H1 (cell line): ENCODE measurements around the gene CDH18. TPM values are rescaled to one million over a fixed set of nuclear protein-coding genes. Genes with fewer than 3 reads are reported as not detected.

Experiments used
- EGR1 ChIP-seq: IDR thresholded peaks from 2 replicates; pipeline ENCODE4 v1.6.1; 2011; ENCODE audit warnings: low read depth, low read length, borderline replicate concordance
- HDAC6 ChIP-seq: IDR thresholded peaks from one replicate; pipeline ENCODE4 v1.7.1; 2012; ENCODE audit warnings: low read depth, mild to moderate bottlenecking, inconsistent platforms, low read length, moderate library complexity
- RFX5 ChIP-seq: IDR thresholded peaks from 2 replicates; pipeline ENCODE4 v1.6.1; 2011; ENCODE audit warnings: low read depth, low read length, improper control_type of control experiment, borderline replicate concordance
- SP1 ChIP-seq: IDR thresholded peaks from 2 replicates; pipeline ENCODE4 v1.6.1; 2011; ENCODE audit warnings: low read depth, low read length
- TAF7 ChIP-seq: optimal IDR thresholded peaks from 2 replicates; pipeline ENCODE3; 2011; ENCODE audit warnings: low read depth, mild to moderate bottlenecking, inconsistent platforms, low read length, moderate library complexity, borderline replicate concordance
- ZNF274 ChIP-seq: IDR thresholded peaks from 2 replicates; pipeline ENCODE4 v1.7.0; 2012; ENCODE audit warnings: low read length, borderline replicate concordance; ENCODE audit errors: extremely low read depth
- polyA plus RNA-seq, 7 experiments: library from polyadenylated mRNA; depleted of rRNA in 3 of 7; stranded (reverse) in 5 of 7; unstranded in 2 of 7; fragments of >200 nt in 5 of 7; fragments of 200-250 nt in 2 of 7; gene quantifications; 1 replicate in 5 of 7; 2 replicates in 1 of 7; 4 replicates in 1 of 7; pipeline versions ENCODE4 v1.2.1 to v1.2.3, GENCODE V29; 2011 to 2013; ENCODE audit warnings: missing spikeins in 2 of 7, mixed read lengths in 2 of 7
- total RNA-seq: library from RNA; stranded (reverse); fragmentation: NEBNext Ultra II Directional; extraction: Animal tissue kit (Norgen Biotek cat#: 25700); gene quantifications from 2 replicates; pipeline ENCODE4 v1.2.1, GENCODE V29; 2021
- TF ChIP-seq, protein P1 (sequence below): fragments of 300-600 bp; sonication (generic); IDR thresholded peaks from 2 replicates; pipeline ENCODE4 v1.7.1; 2012; ENCODE audit warnings: low read length, moderate library complexity, mild to moderate bottlenecking, inconsistent platforms; ENCODE audit not compliant: insufficient replicate concordance

CDH18 gene
- total and polyA plus RNA-seq, 2 of the 8 experiments (the other 6 are each of a cell fraction or from before 2014, with no cell fraction given): 0.30 to 0.32 TPM

DNA sequence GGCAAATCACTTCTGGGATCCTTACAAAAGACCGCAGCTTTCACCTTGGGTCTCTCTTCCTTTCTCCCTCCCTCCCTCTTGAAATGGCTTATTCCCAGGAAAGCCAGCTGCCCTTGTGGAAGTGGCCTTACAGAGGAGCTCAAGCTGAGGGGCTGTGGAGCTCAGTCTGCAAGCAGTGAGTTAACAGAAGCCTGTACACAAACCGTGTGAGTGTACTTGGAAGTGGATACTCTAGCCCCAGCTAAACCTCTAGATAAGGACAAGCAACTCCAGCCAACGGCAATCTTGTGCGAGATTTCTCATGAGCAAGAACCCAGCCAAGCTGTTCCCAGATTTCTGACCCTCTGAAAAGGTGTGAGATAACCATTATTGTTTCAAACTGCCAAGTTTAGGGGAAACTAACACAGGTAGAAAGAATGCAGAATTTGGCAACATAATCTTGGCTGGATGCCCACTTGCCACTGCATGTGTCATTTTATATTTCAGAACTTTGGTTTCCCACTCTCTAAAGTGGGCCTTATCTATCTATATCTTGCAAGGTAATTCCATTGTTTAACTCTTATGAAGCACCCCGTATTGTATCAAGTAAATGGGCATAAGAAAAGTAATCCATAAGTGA, 85.6 kb downstream of the CDH18 start (continued):
- TF ChIP-seq, protein P1, sequence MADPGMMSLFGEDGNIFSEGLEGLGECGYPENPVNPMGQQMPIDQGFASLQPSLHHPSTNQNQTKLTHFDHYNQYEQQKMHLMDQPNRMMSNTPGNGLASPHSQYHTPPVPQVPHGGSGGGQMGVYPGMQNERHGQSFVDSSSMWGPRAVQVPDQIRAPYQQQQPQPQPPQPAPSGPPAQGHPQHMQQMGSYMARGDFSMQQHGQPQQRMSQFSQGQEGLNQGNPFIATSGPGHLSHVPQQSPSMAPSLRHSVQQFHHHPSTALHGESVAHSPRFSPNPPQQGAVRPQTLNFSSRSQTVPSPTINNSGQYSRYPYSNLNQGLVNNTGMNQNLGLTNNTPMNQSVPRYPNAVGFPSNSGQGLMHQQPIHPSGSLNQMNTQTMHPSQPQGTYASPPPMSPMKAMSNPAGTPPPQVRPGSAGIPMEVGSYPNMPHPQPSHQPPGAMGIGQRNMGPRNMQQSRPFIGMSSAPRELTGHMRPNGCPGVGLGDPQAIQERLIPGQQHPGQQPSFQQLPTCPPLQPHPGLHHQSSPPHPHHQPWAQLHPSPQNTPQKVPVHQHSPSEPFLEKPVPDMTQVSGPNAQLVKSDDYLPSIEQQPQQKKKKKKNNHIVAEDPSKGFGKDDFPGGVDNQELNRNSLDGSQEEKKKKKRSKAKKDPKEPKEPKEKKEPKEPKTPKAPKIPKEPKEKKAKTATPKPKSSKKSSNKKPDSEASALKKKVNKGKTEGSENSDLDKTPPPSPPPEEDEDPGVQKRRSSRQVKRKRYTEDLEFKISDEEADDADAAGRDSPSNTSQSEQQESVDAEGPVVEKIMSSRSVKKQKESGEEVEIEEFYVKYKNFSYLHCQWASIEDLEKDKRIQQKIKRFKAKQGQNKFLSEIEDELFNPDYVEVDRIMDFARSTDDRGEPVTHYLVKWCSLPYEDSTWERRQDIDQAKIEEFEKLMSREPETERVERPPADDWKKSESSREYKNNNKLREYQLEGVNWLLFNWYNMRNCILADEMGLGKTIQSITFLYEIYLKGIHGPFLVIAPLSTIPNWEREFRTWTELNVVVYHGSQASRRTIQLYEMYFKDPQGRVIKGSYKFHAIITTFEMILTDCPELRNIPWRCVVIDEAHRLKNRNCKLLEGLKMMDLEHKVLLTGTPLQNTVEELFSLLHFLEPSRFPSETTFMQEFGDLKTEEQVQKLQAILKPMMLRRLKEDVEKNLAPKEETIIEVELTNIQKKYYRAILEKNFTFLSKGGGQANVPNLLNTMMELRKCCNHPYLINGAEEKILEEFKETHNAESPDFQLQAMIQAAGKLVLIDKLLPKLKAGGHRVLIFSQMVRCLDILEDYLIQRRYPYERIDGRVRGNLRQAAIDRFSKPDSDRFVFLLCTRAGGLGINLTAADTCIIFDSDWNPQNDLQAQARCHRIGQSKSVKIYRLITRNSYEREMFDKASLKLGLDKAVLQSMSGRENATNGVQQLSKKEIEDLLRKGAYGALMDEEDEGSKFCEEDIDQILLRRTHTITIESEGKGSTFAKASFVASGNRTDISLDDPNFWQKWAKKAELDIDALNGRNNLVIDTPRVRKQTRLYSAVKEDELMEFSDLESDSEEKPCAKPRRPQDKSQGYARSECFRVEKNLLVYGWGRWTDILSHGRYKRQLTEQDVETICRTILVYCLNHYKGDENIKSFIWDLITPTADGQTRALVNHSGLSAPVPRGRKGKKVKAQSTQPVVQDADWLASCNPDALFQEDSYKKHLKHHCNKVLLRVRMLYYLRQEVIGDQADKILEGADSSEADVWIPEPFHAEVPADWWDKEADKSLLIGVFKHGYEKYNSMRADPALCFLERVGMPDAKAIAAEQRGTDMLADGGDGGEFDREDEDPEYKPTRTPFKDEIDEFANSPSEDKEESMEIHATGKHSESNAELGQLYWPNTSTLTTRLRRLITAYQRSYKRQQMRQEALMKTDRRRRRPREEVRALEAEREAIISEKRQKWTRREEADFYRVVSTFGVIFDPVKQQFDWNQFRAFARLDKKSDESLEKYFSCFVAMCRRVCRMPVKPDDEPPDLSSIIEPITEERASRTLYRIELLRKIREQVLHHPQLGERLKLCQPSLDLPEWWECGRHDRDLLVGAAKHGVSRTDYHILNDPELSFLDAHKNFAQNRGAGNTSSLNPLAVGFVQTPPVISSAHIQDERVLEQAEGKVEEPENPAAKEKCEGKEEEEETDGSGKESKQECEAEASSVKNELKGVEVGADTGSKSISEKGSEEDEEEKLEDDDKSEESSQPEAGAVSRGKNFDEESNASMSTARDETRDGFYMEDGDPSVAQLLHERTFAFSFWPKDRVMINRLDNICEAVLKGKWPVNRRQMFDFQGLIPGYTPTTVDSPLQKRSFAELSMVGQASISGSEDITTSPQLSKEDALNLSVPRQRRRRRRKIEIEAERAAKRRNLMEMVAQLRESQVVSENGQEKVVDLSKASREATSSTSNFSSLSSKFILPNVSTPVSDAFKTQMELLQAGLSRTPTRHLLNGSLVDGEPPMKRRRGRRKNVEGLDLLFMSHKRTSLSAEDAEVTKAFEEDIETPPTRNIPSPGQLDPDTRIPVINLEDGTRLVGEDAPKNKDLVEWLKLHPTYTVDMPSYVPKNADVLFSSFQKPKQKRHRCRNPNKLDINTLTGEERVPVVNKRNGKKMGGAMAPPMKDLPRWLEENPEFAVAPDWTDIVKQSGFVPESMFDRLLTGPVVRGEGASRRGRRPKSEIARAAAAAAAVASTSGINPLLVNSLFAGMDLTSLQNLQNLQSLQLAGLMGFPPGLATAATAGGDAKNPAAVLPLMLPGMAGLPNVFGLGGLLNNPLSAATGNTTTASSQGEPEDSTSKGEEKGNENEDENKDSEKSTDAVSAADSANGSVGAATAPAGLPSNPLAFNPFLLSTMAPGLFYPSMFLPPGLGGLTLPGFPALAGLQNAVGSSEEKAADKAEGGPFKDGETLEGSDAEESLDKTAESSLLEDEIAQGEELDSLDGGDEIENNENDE: no peak
- no peak for TF ChIP-seq SP1
- no peak for TF ChIP-seq EGR1
- TF ChIP-seq HDAC6: no peak
- TF ChIP-seq ZNF274: no peak
- no peak for TF ChIP-seq RFX5
- no peak for TF ChIP-seq TAF7
